Measurements from ENCODE around the gene SRGAP2C.
"Not testable (repeated sequence)": the region's sequence is repeated elsewhere in the genome, so short reads cannot be mapped to it uniquely, and the experiment has no call there.

The SRGAP2C gene

GRCh38 chr1:121324726-121325125 is 140.0 kb downstream of the SRGAP2C start:
- DNase-seq (ENCODE audit: extremely low read depth in 1 of 2, low read depth in 1 of 2) = not testable (repeated sequence)

GRCh38 chr1:121332141-121332540 is 147.4 kb downstream of the SRGAP2C start:
- not testable (repeated sequence) for DNase-seq (ENCODE audit: extremely low read depth in 1 of 2, low read depth in 1 of 2)

GRCh38 chr1:121332599-121333562 is 148.1 kb downstream of the SRGAP2C start:
- DNase-seq (ENCODE audit: extremely low read depth in 1 of 2, low read depth in 1 of 2) = not testable (repeated sequence)

GRCh38 chr1:121337958-121338357 is 153.2 kb downstream of the SRGAP2C start:
- DNase-seq (ENCODE audit: extremely low read depth in 1 of 2, low read depth in 1 of 2) = not testable (repeated sequence)

GRCh38 chr1:121339611-121340010 is 154.8 kb downstream of the SRGAP2C start:
- not testable (repeated sequence) for DNase-seq (ENCODE audit: extremely low read depth in 1 of 2, low read depth in 1 of 2)

- not testable (repeated sequence) for DNase-seq (ENCODE audit: extremely low read depth in 1 of 2, low read depth in 1 of 2)
These were observed 158.6 kb downstream of the SRGAP2C start for GRCh38 chr1:121343311-121343906.

- DNase-seq (ENCODE audit: extremely low read depth in 1 of 2, low read depth in 1 of 2) = not testable (repeated sequence)
These were observed 159.6 kb downstream of the SRGAP2C start for GRCh38 chr1:121344355-121344754.

- DNase-seq (ENCODE audit: extremely low read depth in 1 of 2, low read depth in 1 of 2) = not testable (repeated sequence)
These were observed 161.9 kb downstream of the SRGAP2C start for GRCh38 chr1:121346654-121347053.

GRCh38 chr1:121347476-121347875 is 162.7 kb downstream of the SRGAP2C start:
- not testable (repeated sequence) for DNase-seq (ENCODE audit: extremely low read depth in 1 of 2, low read depth in 1 of 2)

- not testable (repeated sequence) for DNase-seq (ENCODE audit: extremely low read depth in 1 of 2, low read depth in 1 of 2)
These were observed 163.3 kb downstream of the SRGAP2C start for GRCh38 chr1:121348115-121348514.

GRCh38 chr1:121349332-121349967 is 164.7 kb downstream of the SRGAP2C start:
- DNase-seq (ENCODE audit: extremely low read depth in 1 of 2, low read depth in 1 of 2) = not testable (repeated sequence)

GRCh38 chr1:121355711-121356420 is 171.1 kb downstream of the SRGAP2C start:
- not testable (repeated sequence) for DNase-seq (ENCODE audit: extremely low read depth in 1 of 2, low read depth in 1 of 2)

- DNase-seq (ENCODE audit: extremely low read depth in 1 of 2, low read depth in 1 of 2) = not testable (repeated sequence)
These were observed 172.0 kb downstream of the SRGAP2C start for GRCh38 chr1:121356819-121357218.

GRCh38 chr1:121360531-121360930 is 175.8 kb downstream of the SRGAP2C start:
- not testable (repeated sequence) for DNase-seq (ENCODE audit: extremely low read depth in 1 of 2, low read depth in 1 of 2)

GRCh38 chr1:121361451-121362233 is 176.9 kb downstream of the SRGAP2C start:
- not testable (repeated sequence) for DNase-seq (ENCODE audit: extremely low read depth in 1 of 2, low read depth in 1 of 2)

GRCh38 chr1:121362234-121362883 is 177.6 kb downstream of the SRGAP2C start:
- DNase-seq (ENCODE audit: extremely low read depth in 1 of 2, low read depth in 1 of 2) = not testable (repeated sequence)

- not testable (repeated sequence) for DNase-seq (ENCODE audit: extremely low read depth in 1 of 2, low read depth in 1 of 2)
These were observed 180.5 kb downstream of the SRGAP2C start for GRCh38 chr1:121365316-121365715.

GRCh38 chr1:121365723-121366122 is 180.9 kb downstream of the SRGAP2C start:
- peak in 1 of 2 donors; percentile 12 for DNase-seq (ENCODE audit: extremely low read depth in 1 of 2, low read depth in 1 of 2)

- DNase-seq (ENCODE audit: extremely low read depth in 1 of 2, low read depth in 1 of 2) = not testable (repeated sequence)
These were observed 181.4 kb downstream of the SRGAP2C start for GRCh38 chr1:121366171-121366570.

All from activated CD8-positive, alpha-beta memory T cell treated with anti-CD3 and anti-CD28 coated beads for 1 hour (primary cell).